Stimulated activated CD4-positive, alpha-beta T cell treated with anti-CD3 and anti-CD28 coated beads, Interleukin-15, amount 100 ng/mL, for 24 hours (primary cell): ENCODE measurements around the gene THEMIS2.
"Not testable (repeated sequence)": the region's sequence is repeated elsewhere in the genome, so short reads cannot be mapped to it uniquely, and the experiment has no call there.

Experiments used
- DNase-seq: peaks from one replicate; pipeline ENCODE4 v3.0.0-alpha.2; 2020

The THEMIS2 gene

GRCh38 chr1:27863538-27863915, 8.8 kb upstream of the THEMIS2 start:
- DNase-seq = no peak

- DNase-seq = peak; percentile 63
Observed at GRCh38 chr1:27864264-27864895, 8.0 kb upstream of the THEMIS2 start.

- no peak for DNase-seq
Observed at GRCh38 chr1:27865821-27866220, 6.5 kb upstream of the THEMIS2 start.

- no peak for DNase-seq
Observed at GRCh38 chr1:27868556-27868931, 3.8 kb upstream of the THEMIS2 start.

GRCh38 chr1:27868932-27869718, 3.2 kb upstream of the THEMIS2 start:
- DNase-seq = peak; percentile 63

- no peak for DNase-seq
Observed at GRCh38 chr1:27869719-27870085, 2.6 kb upstream of the THEMIS2 start.

GRCh38 chr1:27871076-27871475, 1.3 kb upstream of the THEMIS2 start:
- not testable (repeated sequence) for DNase-seq

GRCh38 chr1:27872802-27873551, 633 bp downstream of the THEMIS2 start:
- DNase-seq = peak; percentile 67

- DNase-seq = peak; percentile 35
Observed at GRCh38 chr1:27873671-27874384, 1.5 kb downstream of the THEMIS2 start.

- no peak for DNase-seq
Observed at GRCh38 chr1:27876341-27877114, 4.2 kb downstream of the THEMIS2 start.

- no peak for DNase-seq
Observed at GRCh38 chr1:27877115-27877416, 4.7 kb downstream of the THEMIS2 start.

- no peak for DNase-seq
Observed at GRCh38 chr1:27878039-27878438, 5.7 kb downstream of the THEMIS2 start.

GRCh38 chr1:27878787-27879335, 6.5 kb downstream of the THEMIS2 start:
- DNase-seq = no peak

GRCh38 chr1:27879374-27880082, 7.2 kb downstream of the THEMIS2 start:
- DNase-seq = no peak

- DNase-seq = no peak
Observed at GRCh38 chr1:27882543-27882903, 10.2 kb downstream of the THEMIS2 start.

GRCh38 chr1:27883536-27883935, 11.2 kb downstream of the THEMIS2 start:
- no peak for DNase-seq

- DNase-seq = no peak
Observed at GRCh38 chr1:27884006-27884954, 11.9 kb downstream of the THEMIS2 start.

- DNase-seq = no peak
Observed at GRCh38 chr1:27885114-27885528, 12.8 kb downstream of the THEMIS2 start.

GRCh38 chr1:27885621-27886352, 13.4 kb downstream of the THEMIS2 start:
- DNase-seq = no peak

- DNase-seq = no peak
Observed at GRCh38 chr1:27886353-27886679, 14.0 kb downstream of the THEMIS2 start.
